HG03175 (cell line): ENCODE measurements around the gene ADGRG6.
"Not testable (repeated sequence)": the region's sequence is repeated elsewhere in the genome, so short reads cannot be mapped to it uniquely, and the experiment has no call there.

Experiments used
- ATAC-seq: cut with Tn5 transposase; IDR thresholded peaks from one replicate; pipeline ENCODE4 v1.9.1; 2021; ENCODE audit warnings: mild to moderate bottlenecking, moderate library complexity; ENCODE audit not compliant: unreplicated experiment

ADGRG6 gene

GRCh38 chr6:142342986-142343385, 41.2 kb downstream of the ADGRG6 start:
- ATAC-seq: no peak

DNA sequence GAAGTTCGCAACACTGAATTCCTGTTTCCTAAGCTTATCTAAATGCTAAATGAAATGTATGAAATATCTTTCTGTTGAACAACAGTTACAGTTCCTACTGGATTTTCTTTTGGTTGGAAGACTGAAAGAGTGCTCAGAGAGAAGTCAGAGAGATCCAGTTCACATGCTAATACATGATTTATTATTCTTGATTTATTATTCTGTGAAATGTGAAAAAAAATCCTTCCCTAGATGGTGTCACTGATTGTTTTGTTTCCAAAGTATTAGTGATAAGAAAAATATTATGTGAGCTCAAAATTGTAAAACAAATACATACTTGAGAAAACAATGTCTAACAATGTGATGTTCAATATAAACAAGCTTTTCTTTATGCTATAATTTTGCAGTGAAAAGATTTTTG, 42.1 kb downstream of the ADGRG6 start:
- ATAC-seq: no peak

- ATAC-seq: no peak
Measured at GRCh38 chr6:142345261-142345660, 43.5 kb downstream of the ADGRG6 start.

DNA sequence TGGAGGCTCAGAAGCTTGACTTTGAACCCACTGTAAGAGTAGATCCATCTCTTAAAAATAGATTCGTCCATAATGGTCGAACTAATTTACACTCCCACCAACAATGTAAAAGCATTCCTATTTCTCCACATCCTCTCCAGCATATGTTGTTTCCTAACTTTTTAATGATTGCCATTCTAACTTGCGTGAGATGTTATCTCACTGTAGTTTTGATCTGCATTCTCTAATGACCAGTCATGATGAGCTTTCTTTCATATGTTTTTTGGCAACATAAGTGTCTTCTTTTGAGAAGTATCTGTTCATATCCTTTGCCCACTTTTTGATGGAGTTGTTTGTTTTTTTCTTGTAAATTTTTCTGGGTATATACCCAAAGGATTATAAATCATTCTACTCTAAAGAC, 44.4 kb downstream of the ADGRG6 start:
- not testable (repeated sequence) for ATAC-seq

DNA sequence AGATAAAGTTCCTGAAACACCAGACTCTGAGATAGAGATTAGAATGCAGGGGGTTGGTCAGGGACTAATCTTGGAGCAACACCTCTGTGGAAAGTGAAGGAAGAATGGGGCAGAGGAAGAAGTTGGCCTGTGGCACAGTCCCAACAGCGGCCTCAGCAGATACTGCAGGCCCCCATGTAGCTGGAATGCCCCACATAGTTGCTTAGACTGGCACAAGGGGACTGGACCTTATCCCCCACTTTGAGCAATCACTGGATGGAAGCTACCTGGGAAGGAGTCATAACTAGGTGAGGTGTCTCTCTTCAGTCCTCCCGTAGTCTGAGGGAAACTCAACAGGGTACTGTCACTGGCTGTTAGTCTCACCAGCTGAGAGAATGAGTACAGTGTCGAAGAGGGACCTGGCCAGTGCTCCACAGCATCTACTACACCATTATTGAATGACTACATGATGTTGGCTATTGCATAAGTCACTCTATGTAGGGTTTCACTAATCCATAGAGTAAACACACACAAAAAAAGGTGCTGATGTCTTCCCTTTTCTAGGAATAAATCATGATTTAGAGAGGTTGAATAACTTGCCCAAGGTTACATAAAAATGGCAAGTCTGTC, 47.5 kb downstream of the ADGRG6 start:
- no peak for ATAC-seq

DNA sequence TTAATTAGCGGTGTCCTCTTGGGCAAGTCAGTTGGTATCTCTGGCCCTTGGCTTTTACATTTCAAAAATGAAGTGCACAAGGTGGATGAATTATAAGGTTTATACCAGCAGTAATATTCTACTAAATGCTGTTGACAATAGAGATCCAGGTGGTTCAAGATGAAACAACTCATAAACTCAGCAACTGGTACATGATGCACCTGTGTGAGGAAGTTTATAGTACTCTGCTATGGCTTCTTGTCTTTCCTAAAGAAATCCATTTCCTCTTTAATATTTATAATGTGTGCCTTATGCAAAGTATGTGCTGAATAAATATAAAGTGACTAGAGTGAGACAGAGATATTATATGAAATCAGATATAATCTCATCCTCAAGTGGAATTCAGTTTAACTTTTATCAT, 48.5 kb downstream of the ADGRG6 start:
- ATAC-seq: no peak

DNA sequence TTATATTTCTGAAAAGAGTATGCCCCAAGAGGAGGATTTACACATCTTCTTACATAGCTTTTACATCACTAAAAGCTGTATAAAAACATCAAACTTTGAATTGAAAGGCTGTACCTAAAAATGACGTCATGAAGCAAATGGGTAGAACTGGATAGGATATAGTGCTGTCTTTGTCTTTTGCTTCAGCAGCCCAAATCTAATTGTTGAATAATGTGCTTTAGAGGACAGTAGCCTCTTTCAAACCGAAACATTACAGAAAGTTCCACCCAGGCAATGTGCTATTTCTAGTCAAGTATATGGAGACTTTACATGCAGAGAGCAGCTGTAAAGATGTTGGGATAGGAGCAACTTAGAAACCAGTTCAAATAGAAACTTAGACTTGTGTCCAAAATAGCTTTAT, 51.9 kb downstream of the ADGRG6 start:
- no peak for ATAC-seq

GRCh38 chr6:142354650-142355049, 52.8 kb downstream of the ADGRG6 start:
- ATAC-seq: no peak

GRCh38 chr6:142355520-142356174, 53.8 kb downstream of the ADGRG6 start:
- no peak for ATAC-seq

DNA sequence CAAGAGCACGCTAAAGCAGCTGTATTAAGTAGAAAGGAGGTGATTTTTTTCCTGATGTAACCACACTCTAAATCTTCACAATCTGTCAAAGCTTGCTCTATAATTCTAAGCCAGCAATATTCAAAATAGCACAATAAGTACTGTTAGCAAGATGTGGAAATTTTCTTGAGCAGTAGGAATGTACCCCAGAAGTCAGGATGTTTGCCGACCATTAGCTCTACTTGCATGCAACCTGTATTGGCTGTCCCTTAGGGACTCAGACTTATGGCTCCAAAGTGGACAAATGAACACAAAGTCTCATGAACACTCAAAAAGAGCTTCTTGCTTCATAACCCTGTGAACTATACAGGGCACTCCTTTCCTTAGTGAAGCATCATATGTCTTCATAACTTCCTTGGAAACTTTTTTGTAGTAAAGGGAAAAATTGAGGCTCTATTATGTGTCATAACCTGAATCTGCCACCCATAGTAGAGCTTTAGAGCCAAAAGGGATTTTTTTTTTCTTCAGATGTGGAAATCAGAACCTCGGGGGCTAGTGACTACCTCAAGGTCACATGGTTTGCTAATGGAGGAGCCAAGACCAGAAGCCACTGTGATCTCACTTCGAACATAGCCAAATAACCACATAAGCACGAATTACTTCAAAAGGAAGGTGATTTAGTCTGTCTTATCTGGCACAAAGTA, 54.5 kb downstream of the ADGRG6 start:
- ATAC-seq: no peak

- ATAC-seq: no peak
Measured at GRCh38 chr6:142356884-142357225, 55.0 kb downstream of the ADGRG6 start.

DNA sequence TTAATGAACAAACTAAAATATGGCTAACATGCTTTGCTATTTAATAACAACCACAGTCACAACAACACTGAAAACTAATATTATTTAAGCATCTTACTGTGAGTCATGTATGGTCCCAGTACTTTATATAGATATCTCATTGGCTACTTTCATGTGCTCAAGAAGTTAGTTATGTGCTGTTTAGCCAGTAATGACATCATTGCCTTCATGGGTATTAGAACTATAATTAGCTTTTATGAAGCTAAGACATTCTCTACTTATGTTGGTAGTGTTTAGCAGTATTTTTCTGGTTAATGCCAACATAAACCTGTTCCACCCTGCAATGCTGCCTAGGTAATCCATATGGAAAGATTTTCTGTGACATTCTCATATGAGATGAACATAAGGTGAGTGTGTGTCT, 56.1 kb downstream of the ADGRG6 start:
- no peak for ATAC-seq

GRCh38 chr6:142359271-142359960, 57.6 kb downstream of the ADGRG6 start:
- no peak for ATAC-seq

DNA sequence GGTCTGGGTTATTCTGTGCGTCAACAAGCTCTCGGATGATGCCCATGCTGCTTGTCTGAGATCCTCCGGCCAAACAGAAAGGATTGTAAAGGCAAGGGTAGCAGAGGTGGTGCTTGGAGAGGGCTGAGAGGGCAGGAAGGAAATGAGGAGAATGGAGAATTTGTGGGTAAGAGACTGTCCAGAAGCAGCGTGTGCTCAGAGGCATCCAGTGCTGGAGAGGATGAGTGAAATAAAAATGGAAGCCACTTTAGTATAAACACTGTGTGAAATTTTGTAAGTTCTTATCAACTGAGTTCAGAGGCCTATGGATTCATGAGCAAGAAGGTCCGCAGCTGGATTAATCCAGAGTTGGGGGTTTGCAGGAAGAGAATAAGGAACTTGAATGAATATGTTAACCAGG, 59.5 kb downstream of the ADGRG6 start:
- ATAC-seq: no peak

DNA sequence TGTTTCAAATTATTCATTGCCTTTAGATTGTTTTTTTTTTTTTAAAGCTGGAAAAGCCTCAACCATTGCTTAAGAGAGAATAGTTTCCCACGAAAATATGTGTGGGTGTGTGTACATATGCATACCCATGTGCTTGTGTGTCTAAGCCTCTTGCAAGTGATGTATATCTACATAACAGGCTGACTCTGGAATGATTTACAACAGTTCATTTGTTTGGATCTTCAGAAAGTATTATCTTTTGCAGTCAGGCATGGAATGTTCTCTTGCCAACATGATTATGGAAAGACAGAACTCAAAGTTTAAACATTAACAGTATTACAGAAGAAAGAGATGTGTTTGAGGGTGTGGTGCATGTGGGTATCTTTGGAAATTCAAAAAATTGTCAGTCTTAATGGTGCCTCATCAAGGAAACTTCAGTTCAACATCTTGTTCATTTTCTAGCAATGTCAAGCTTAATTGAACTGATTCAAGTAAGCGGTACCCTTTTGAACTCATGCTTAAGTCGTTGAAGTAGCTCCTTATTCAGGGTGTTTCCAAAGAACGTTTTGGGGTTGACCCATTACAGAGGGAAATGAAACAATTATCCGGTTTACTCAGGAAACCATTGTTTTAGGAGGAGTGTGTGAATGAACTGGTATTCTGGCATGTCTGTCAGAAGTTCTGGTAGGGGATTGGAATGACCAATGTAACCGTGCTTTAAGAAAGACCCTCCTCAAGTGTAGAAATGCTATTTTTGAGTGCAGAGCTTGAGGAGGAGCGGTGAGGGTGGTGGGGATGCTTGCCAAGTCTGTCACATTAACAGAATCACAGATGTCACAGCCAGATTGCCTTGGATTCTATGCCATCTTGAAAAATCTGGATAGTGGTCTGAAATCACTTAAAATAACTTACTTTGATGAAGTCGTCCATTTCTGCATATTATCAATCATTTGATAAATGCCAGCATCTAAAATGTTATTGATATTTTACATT, 60.3 kb downstream of the ADGRG6 start:
- no peak for ATAC-seq

GRCh38 chr6:142367061-142367460, 65.3 kb downstream of the ADGRG6 start:
- no peak for ATAC-seq

DNA sequence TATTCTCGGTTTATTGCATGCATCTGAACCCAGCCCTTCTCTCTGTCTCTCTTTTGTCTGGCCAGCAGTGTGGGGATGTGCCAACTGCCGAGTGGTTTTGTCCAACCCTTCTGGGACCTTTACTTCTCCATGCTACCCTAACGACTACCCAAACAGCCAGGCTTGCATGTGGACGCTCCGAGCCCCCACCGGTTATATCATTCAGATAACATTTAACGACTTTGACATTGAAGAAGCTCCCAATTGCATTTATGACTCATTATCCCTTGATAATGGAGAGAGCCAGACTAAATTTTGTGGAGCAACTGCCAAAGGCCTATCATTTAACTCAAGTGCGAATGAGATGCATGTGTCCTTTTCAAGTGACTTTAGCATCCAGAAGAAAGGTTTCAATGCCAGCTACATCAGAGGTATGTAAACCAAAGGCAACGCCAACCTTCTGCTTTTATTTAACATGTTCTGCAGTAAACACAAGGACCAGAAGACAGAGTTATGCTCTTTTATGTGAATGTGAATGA, 65.8 kb downstream of the ADGRG6 start:
- no peak for ATAC-seq

DNA sequence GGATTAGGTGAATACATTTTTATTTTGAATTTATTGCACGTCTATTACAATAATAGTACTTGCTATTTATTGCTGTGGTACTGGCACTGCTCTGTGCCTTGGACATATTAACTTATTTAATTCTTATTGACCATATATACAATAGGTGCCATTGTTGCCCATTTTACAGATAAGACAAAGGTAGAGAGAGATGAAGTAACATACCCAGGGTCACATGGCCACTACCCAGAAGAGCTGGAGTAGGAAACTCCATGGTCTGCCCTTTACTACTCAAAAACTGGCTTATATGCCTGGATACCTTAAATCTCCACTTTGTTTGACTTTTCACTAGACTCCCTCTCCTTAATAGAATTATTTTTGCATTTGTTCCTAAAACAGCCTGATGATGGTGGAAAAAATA, 67.5 kb downstream of the ADGRG6 start:
- no peak for ATAC-seq

DNA sequence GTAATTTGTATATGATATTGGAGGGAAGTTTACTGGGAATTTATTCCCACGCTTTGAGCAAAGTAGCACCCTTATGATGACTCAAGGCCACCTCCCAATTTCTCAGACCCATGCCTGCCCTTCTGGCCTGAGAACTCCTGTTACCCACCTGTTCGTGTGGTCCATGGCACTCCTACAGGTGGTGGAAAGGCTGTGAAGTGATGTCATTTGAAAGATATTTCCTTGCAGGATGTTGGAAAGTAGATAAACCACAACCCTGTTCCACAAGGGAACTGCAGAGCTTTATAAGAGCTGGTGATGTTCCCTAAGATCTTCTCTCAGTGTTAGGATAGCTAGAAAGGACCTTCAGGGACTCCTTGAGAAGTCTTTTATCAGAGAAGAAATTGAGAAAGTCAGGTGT, 70.5 kb downstream of the ADGRG6 start:
- no peak for ATAC-seq

DNA sequence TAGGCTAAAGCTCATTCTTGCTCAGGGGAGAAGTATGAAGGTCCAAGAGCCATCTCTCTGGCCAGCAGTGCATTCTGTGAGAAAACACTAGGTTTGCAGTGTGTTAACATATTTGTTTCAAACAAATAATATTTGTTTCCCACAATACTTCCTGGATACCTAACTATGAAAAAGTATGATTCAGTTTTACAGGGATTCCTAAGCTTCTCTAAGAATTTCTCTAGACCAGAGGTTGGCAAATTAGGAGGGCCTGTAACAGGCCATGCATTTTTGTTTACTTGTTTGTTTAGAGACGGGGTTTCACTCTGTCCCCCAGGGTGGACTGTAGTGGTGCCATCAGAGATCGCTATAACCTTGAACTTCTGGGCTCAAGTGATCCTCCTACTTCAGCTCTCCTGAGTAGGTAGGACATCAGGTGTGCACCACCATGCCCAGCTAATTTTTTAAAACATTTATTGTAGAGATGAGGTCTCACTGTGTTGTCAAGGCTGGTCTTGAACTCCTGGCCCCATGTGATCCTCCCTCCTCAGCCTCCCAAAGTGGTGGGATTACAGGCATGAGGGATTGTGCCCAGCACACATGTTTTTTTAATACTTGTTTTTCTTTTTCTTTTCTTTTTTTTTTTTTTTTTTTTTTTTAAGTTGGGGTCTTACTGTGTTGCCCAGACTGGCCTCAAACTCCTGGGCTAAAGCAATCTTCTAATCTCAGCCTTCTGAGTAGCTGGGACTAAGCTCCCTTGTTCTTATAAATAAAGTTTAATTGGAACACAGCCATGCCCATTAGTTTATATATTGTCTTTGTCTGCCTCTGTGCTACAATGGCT, 71.7 kb downstream of the ADGRG6 start:
- ATAC-seq: no peak
